ENCODE data around the gene EMSY. TPM values are rescaled to one million over a fixed set of nuclear protein-coding genes. Genes with fewer than 3 reads are reported as not detected.
A peak's percentile ranks its signal among the peaks of the same experiment; 100 is the strongest.

EMSY gene
- total and polyA plus RNA-seq, 2 of the 8 experiments (the other 6 are each of a cell fraction or from before 2014, with no cell fraction given) = 29.6 to 34.6 TPM

- H3K27me3 ChIP-seq (replicated peaks in 1 of 4; ENCODE audit: control insufficient read depth in 3 of 4, extremely low read depth in 1 of 4, insufficient read depth in 3 of 4, low read length in 3 of 4) = no peaks in the 10 kb centered on the region; a peak in 1 of 7 replicates
- no peak overlapping the region for H2BK120ac ChIP-seq (replicated peaks; ENCODE audit: low read depth, low read length)
- no peak overlapping the region for H4K91ac ChIP-seq (replicated peaks; ENCODE audit: insufficient read length, low read length)
- DNase-seq (ENCODE audit: low read depth in 1 of 2, low spot score in 2 of 2) = peak in 1 of 2 experiments; percentile 33
- H3K4me2 ChIP-seq (ENCODE audit: insufficient read depth in 1 of 2, low read depth in 2 of 2, low read length in 2 of 2) = no peak overlapping the region
- H3K4me1 ChIP-seq (replicated peaks in 1 of 4; ENCODE audit: control insufficient read depth in 3 of 4, insufficient read depth in 4 of 4, low read length in 3 of 4) = no peaks in the 10 kb centered on the region
- no peak overlapping the region for H3K27ac ChIP-seq (ENCODE audit: low read depth, low read length)
- no peak overlapping the region for H3K4ac ChIP-seq (replicated peaks; ENCODE audit: insufficient read length, low read depth, low read length)
- FAIRE-seq = no peak
- no peak overlapping the region for H3K56ac ChIP-seq (replicated peaks; ENCODE audit: insufficient read length, low read depth, low read length)
- ChIA-PET POLR2A (ENCODE audit: partially characterized antibody) (interaction anchor here (1.2 to 1.3 kb wide), 3 partner anchors 9 to 44 kb away, joined by 3 read pairs; no protein-coding TSS in a partner anchor), CTCF (ENCODE audit: partially characterized antibody) (interaction anchor here (0.6 to 3.3 kb wide), 5 partner anchors 9 to 40 kb away, joined by 3 to 16 read pairs (median 4); partner anchors contain the start of gene GVQW3)
- H2BK12ac ChIP-seq (ENCODE audit: low read depth, low read length) = no peak overlapping the region
- no peak overlapping the region for H2AK5ac ChIP-seq (ENCODE audit: low read depth, low read length)
- no peaks in the 10 kb centered on the region for H3K36me3 ChIP-seq (ENCODE audit: control insufficient read depth in 2 of 4, insufficient read depth in 4 of 4, low read length in 3 of 4)
- no peak overlapping the region for H3K9ac ChIP-seq (replicated peaks in 1 of 4; ENCODE audit: extremely low read depth in 1 of 4, low read depth in 3 of 4, low read length in 3 of 4)
- H2AFZ ChIP-seq (ENCODE audit: low read length) = no peak overlapping the region
- H3K9me3 ChIP-seq (ENCODE audit: insufficient read depth in 2 of 2, low read depth in 1 of 2, low read length in 1 of 2) = no peaks in the 10 kb centered on the region; a peak in 1 of 4 replicates
- no peak overlapping the region for H3K4me3 ChIP-seq (ENCODE audit: extremely low read depth in 1 of 4, insufficient read depth in 2 of 4, low read depth in 3 of 4, low read length in 4 of 4)
- no peaks in the 10 kb centered on the region for H4K20me1 ChIP-seq (replicated peaks in 1 of 2; ENCODE audit: control insufficient read depth in 1 of 2, insufficient read depth in 2 of 2, low read length in 2 of 2)
- H3K14ac ChIP-seq (ENCODE audit: insufficient read length) = no peak overlapping the region
- H3K79me1 ChIP-seq (ENCODE audit: low read depth, low read length) = no peaks in the 10 kb centered on the region
- H3K23me2 ChIP-seq (ENCODE audit: low read depth, low read length) = no peaks in the 10 kb centered on the region
- no peak overlapping the region for H2BK5ac ChIP-seq (ENCODE audit: low read depth, low read length)
- no peak overlapping the region for H2BK15ac ChIP-seq (ENCODE audit: low read length)
- H4K5ac ChIP-seq (ENCODE audit: insufficient read length, low read depth, low read length) = no peak overlapping the region
- H3K18ac ChIP-seq (ENCODE audit: extremely low read depth, low read length) = no peak overlapping the region
- no peaks in the 10 kb centered on the region for H3K79me2 ChIP-seq (ENCODE audit: control insufficient read depth in 1 of 2, insufficient read depth in 2 of 2, low read length in 2 of 2)
- WGBS, 2 experiments (ENCODE audit: extremely low coverage in 1 of 2, insufficient coverage in 1 of 2, insufficient read length in 1 of 2, insufficient replicate concordance in 2 of 2, low coverage in 1 of 2, low lambda C conversion rate in 2 of 2, missing lambda C conversion rate in 1 of 2) = 97% methylated on average over 10 of the region's 10 CpGs; no CpG with 5 or more reads in 1 of the 2 experiments
- no peak overlapping the region for H3K23ac ChIP-seq (ENCODE audit: insufficient read length)
- H4K8ac ChIP-seq (ENCODE audit: extremely low read depth, insufficient read depth, low read length) = no peak overlapping the region
- H2BK20ac ChIP-seq (ENCODE audit: low read length) = no peak overlapping the region
- TF ChIP-seq SIX5 (IDR thresholded peaks at IDR 0.05; ENCODE audit: low read depth, low read length) (no peak), BCL11A (IDR thresholded peaks at IDR 0.05; ENCODE audit: low read depth in 2 of 2, low read length in 2 of 2) (no peak), EZH2 (IDR thresholded peaks at IDR 0.05; ENCODE audit: low read depth, low read length, severe bottlenecking) (no peak)
Measured at GRCh38 chr11:76410851-76411357, 33.9 kb upstream of the EMSY start.
